ENCODE results near the gene AFF2. TPM values are rescaled to one million over a fixed set of nuclear protein-coding genes. Genes with fewer than 3 reads are reported as not detected.

AFF2 gene
- total and polyA plus RNA-seq, 7 donors, result 0.01 to 0.32 (median 0.11) TPM; not detected in 1

- H3K27me3 ChIP-seq (ENCODE audit: insufficient read depth in 3 of 3, low read length in 2 of 3), result no peaks in the 10 kb centered on the region
- ATAC-seq (no peak), DNase-seq (no peak)
- no peaks in the 10 kb centered on the region for H3K4me1 ChIP-seq
- intact Hi-C loops (cut with DNase I), result no loop called here
- no peaks in the 10 kb centered on the region for H3K36me3 ChIP-seq (ENCODE audit: insufficient read depth in 1 of 2, low read depth in 1 of 2)
- no peak overlapping the region for H3K27ac ChIP-seq
- no peaks in the 10 kb centered on the region for H3K9me3 ChIP-seq
- WGBS, 3 donors, result 41 to 51% (median 48%) methylated on average over 3 to 4 of the region's 4 CpGs
- no peak overlapping the region for H3K4me3 ChIP-seq
- no peak for TF ChIP-seq CTCF (IDR thresholded peaks at IDR 0.05)
Measured at GRCh38 chrX:149010013-149010852, 509.8 kb downstream of the AFF2 start.

- DNase-seq (no peak), ATAC-seq (no peak)
- Histone ChIP-seq H3K4me1 (no peaks in the 10 kb centered on the region), H3K27me3 (ENCODE audit: insufficient read depth in 3 of 3, low read length in 2 of 3) (no peaks in the 10 kb centered on the region), H3K36me3 (ENCODE audit: insufficient read depth in 1 of 2, low read depth in 1 of 2) (no peaks in the 10 kb centered on the region), H3K9me3 (no peaks in the 10 kb centered on the region), H3K27ac (no peak overlapping the region), H3K4me3 (no peak overlapping the region)
- intact Hi-C loops (cut with DNase I), result no loop called here
- 40 to 52% (median 51%) methylated on average over 5 of the region's 5 CpGs for WGBS, 3 donors
- TF ChIP-seq CTCF (IDR thresholded peaks at IDR 0.05), result no peak
Measured at GRCh38 chrX:149010853-149011224, 510.4 kb downstream of the AFF2 start.

GRCh38 chrX:149013081-149013480 lies 512.7 kb downstream of the AFF2 start:
- WGBS, 3 donors, result 71 to 73% (median 72%) methylated on average over 2 of the region's 2 CpGs
- TF ChIP-seq CTCF (IDR thresholded peaks at IDR 0.05), result no peak
- H3K27ac ChIP-seq, result no peak overlapping the region

GRCh38 chrX:149021159-149021558 lies 520.7 kb downstream of the AFF2 start:
- DNase-seq (no peak), ATAC-seq (no peak)
- H3K36me3 ChIP-seq (ENCODE audit: insufficient read depth in 1 of 2, low read depth in 1 of 2), result no peaks in the 10 kb centered on the region
- H3K4me3 ChIP-seq, result no peak overlapping the region
- no peaks in the 10 kb centered on the region for H3K4me1 ChIP-seq
- H3K27me3 ChIP-seq (ENCODE audit: insufficient read depth in 3 of 3, low read length in 2 of 3), result no peaks in the 10 kb centered on the region
- H3K9me3 ChIP-seq, result peaks cover 10% of the 10 kb centered on the region
- WGBS, 3 donors, result 59 to 73% (median 61%) methylated on average over 2 of the region's 2 CpGs
- H3K27ac ChIP-seq, result no peak overlapping the region
- TF ChIP-seq CTCF (IDR thresholded peaks at IDR 0.05), result no peak
- intact Hi-C loops (cut with DNase I), result no loop called here

More at GRCh38 chrX:149013081-149013480, 512.7 kb downstream of the AFF2 start:
- intact Hi-C loops (cut with DNase I), result no loop called here
- DNase-seq (no peak), ATAC-seq (no peak)
- Histone ChIP-seq H3K36me3 (ENCODE audit: insufficient read depth in 1 of 2, low read depth in 1 of 2) (no peaks in the 10 kb centered on the region), H3K4me3 (no peak overlapping the region), H3K27me3 (ENCODE audit: insufficient read depth in 3 of 3, low read length in 2 of 3) (no peaks in the 10 kb centered on the region), H3K4me1 (no peaks in the 10 kb centered on the region), H3K9me3 (no peaks in the 10 kb centered on the region)

Measured in psoas muscle (tissue), 8 donors.